ENCODE results near the gene PPP1R13L.
A peak's percentile ranks its signal among the peaks of the same experiment; 100 is the strongest.

The PPP1R13L gene

GRCh38 chr19:45404557-45405434 lies at the start of gene PPP1R13L:
TSS of gene PPP1R13L (minus strand) at chr19:45405069. CDS start at chr19:45398318, 6,751 bp downstream.
- peak within 1 kb of the TSS; percentile 85 for H3K4me3 ChIP-seq (ENCODE audit: low read depth, low read length)
- no peak for TF ChIP-seq CTCF (IDR thresholded peaks at IDR 0.05; ENCODE audit: low read depth, low read length)

- H3K4me3 ChIP-seq (ENCODE audit: low read depth, low read length): no peak overlapping the region
These were observed 47.0 kb upstream of the PPP1R13L start for GRCh38 chr19:45451850-45452387.

GRCh38 chr19:45451131-45451849 lies 46.4 kb upstream of the PPP1R13L start:
- peak overlapping the region; percentile 64 for H3K4me3 ChIP-seq (ENCODE audit: low read depth, low read length)
- TF ChIP-seq CTCF (IDR thresholded peaks at IDR 0.05; ENCODE audit: low read depth, low read length): no peak

More at GRCh38 chr19:45451850-45452387, 47.0 kb upstream of the PPP1R13L start:
- TF ChIP-seq CTCF (IDR thresholded peaks at IDR 0.05; ENCODE audit: low read depth, low read length): no peak

GRCh38 chr19:45450012-45450333 lies 45.1 kb upstream of the PPP1R13L start:
- peak overlapping the region; percentile 56 for H3K4me3 ChIP-seq (ENCODE audit: low read depth, low read length)
- TF ChIP-seq CTCF (IDR thresholded peaks at IDR 0.05; ENCODE audit: low read depth, low read length): no peak

GRCh38 chr19:45448887-45449299 lies 44.0 kb upstream of the PPP1R13L start:
- TF ChIP-seq CTCF (IDR thresholded peaks at IDR 0.05; ENCODE audit: low read depth, low read length): no peak
- no peak overlapping the region for H3K4me3 ChIP-seq (ENCODE audit: low read depth, low read length)

- H3K4me3 ChIP-seq (ENCODE audit: low read depth, low read length): no peak overlapping the region
- TF ChIP-seq CTCF (IDR thresholded peaks at IDR 0.05; ENCODE audit: low read depth, low read length): no peak
These were observed 43.5 kb upstream of the PPP1R13L start for GRCh38 chr19:45448425-45448756.

GRCh38 chr19:45446944-45447343 lies 42.1 kb upstream of the PPP1R13L start:
- no peak overlapping the region for H3K4me3 ChIP-seq (ENCODE audit: low read depth, low read length)
- no peak for TF ChIP-seq CTCF (IDR thresholded peaks at IDR 0.05; ENCODE audit: low read depth, low read length)
